Panc1 (cell line): ENCODE data around the gene MRPL27. TPM values are rescaled to one million over a fixed set of nuclear protein-coding genes. Genes with fewer than 3 reads are reported as not detected.

Experiments used
- ATAC-seq: fragments of 200-7000 bp; cut with Tn5 transposase; 2 replicates; pipeline ENCODE4 v1.9.1; 2020; ENCODE audit warnings: mild to moderate bottlenecking, moderate library complexity
- BruUV-seq: library from RNA; stranded (reverse); fragments of 400-500 nt; replicated peaks from 2 replicates; lab custom pipeline; 2021; lab: Mats Ljungman, UMichigan
- CTCF ChIA-PET: fragments of 300-600 bp; sonication (Branson Sonifier 250); formaldehyde crosslinking; loops from one replicate; lab custom pipeline; 2022; ENCODE audit warnings: antibody characterized with exemption; lab: Charles Lee
- POLR2A ChIA-PET: fragments of 300-600 bp; sonication (Branson Sonifier 250); formaldehyde crosslinking; loops from one replicate; lab custom pipeline; 2022; ENCODE audit warnings: antibody characterized with exemption; lab: Charles Lee
- DNase-seq: peaks from one replicate; pipeline ENCODE4 v3.0.0-alpha.2; 2010; ENCODE audit warnings: low read depth, low spot score
- H3K27ac ChIP-seq: 2 replicates; pipeline ENCODE4 v1.5.1; 2011; ENCODE audit warnings: mild to moderate bottlenecking, low read length, inconsistent platforms
- H3K27me3 ChIP-seq: fragments of 200-500 bp; sonication (Bioruptor generic); 2 replicates; pipeline ENCODE4 v1.6.0; 2014; ENCODE audit warnings: low read length, inconsistent platforms; ENCODE audit not compliant: control insufficient read depth, insufficient read depth
- H3K36me3 ChIP-seq: fragments of 200-500 bp; sonication (Bioruptor generic); 2 replicates; pipeline ENCODE4 v1.5.1; 2014; ENCODE audit warnings: inconsistent platforms, mild to moderate bottlenecking, low read length, moderate library complexity; ENCODE audit not compliant: control insufficient read depth, insufficient read depth
- H3K4me1 ChIP-seq: 2 replicates; pipeline ENCODE4 v1.5.1; 2011; ENCODE audit warnings: inconsistent platforms, mild to moderate bottlenecking, low read length, moderate library complexity; ENCODE audit not compliant: control insufficient read depth, insufficient read depth
- H3K4me3 ChIP-seq, 2 experiments: 2 replicates each; pipeline ENCODE4 v1.5.1; 2011 to 2012; ENCODE audit warnings: low read depth in 2 of 2, low read length in 2 of 2, mild to moderate bottlenecking in 2 of 2, inconsistent platforms in 1 of 2, moderate library complexity in 1 of 2
- H3K9me3 ChIP-seq: fragments of 200-500 bp; sonication (Bioruptor generic); 2 replicates; pipeline ENCODE4 v1.5.1; 2014; ENCODE audit warnings: low read depth, mild to moderate bottlenecking, inconsistent platforms, low read length, moderate library complexity; ENCODE audit not compliant: control insufficient read depth, insufficient read depth
- CTCF ChIP-seq: fragments of 450-650 bp; IDR thresholded peaks from 2 replicates; pipeline ENCODE4 v1.5.1; 2017; ENCODE audit warnings: mild to moderate bottlenecking
- POLR2AphosphoS5 ChIP-seq: IDR thresholded peaks from 2 replicates; pipeline ENCODE4 v1.6.1; 2012; ENCODE audit warnings: mild to moderate bottlenecking, low read depth, low read length, moderate library complexity
- REST ChIP-seq, 2 experiments: IDR thresholded peaks; 2 replicates each; pipeline ENCODE4 v1.6.1; 2011 to 2012; ENCODE audit warnings: low read depth in 2 of 2, control low read depth in 1 of 2, low read length in 1 of 2, mild to moderate bottlenecking in 1 of 2, moderate library complexity in 1 of 2; ENCODE audit not compliant: insufficient read depth in 1 of 2
- SIN3A ChIP-seq: IDR thresholded peaks from 2 replicates; pipeline ENCODE4 v1.6.1; 2012; ENCODE audit warnings: low read depth, mild to moderate bottlenecking, low read length, moderate library complexity, borderline replicate concordance; ENCODE audit not compliant: insufficient read depth
- TCF7L2 ChIP-seq: IDR thresholded peaks from 2 replicates; pipeline ENCODE4 v1.6.1; 2011; ENCODE audit warnings: mild to moderate bottlenecking, low read depth, low read length, inconsistent platforms
- in situ Hi-C: cut with HindIII; loops from 2 replicates; pipeline ENCODE4 v1.10.0; 2016; ENCODE audit warnings: low sequenced_read_pairs, low pct_unique_long_range_greater_than_20kb
- intact Hi-C: fragments of 100-400 bp; cut with micrococcal nuclease; formaldehyde crosslinking; loops from one replicate; pipeline ENCODE4 v1.10.0; 2022; ENCODE audit not compliant: unreplicated experiment
- total RNA-seq: library from RNA; stranded (reverse); gene quantifications from one replicate; pipeline ENCODE4 v1.2.1, GENCODE V29; 2021; ENCODE audit not compliant: unreplicated experiment

Gene MRPL27
- total RNA-seq, 1 experiment from 2014 or later: 136 TPM

- intact Hi-C loops (no loop called here), in situ Hi-C loops (no loop called here)
- ATAC-seq (no peak), DNase-seq (no peak)
- Histone ChIP-seq H3K36me3 (no peaks in the 10 kb centered on the region; the same call in 1 of the 2 replicates), H3K9me3 (no peaks in the 10 kb centered on the region), H3K27me3 (no peaks in the 10 kb centered on the region), H3K4me3 (no peak overlapping the region), H3K4me1 (peaks cover 8% of the 10 kb centered on the region), H3K27ac (no peak overlapping the region)
- CTCF ChIA-PET: no interaction called here
- POLR2A ChIA-PET: no interaction called here
- BruUV-seq: no TSS peak
- TF ChIP-seq REST (IDR thresholded peaks at IDR 0.05; ENCODE audit: insufficient read depth in 1 of 2, low read depth in 2 of 2, low read length in 1 of 2) (no peak), TCF7L2 (no peak), CTCF (no peak), SIN3A (no peak), POLR2AphosphoS5 (no peak)
These were observed 23.8 kb downstream of the MRPL27 start for GRCh38 chr17:50349243-50349600.

- Histone ChIP-seq H3K4me3 (no peak overlapping the region), H3K4me1 (peaks cover 8% of the 10 kb centered on the region), H3K27me3 (no peaks in the 10 kb centered on the region), H3K36me3 (no peaks in the 10 kb centered on the region; the same call in 1 of the 2 replicates), H3K27ac (no peak overlapping the region), H3K9me3 (no peaks in the 10 kb centered on the region)
- DNase-seq (no peak), ATAC-seq (no peak)
- POLR2A ChIA-PET: no interaction called here
- CTCF ChIA-PET: no interaction called here
- BruUV-seq: no TSS peak
- in situ Hi-C loops: no loop called here
- TF ChIP-seq SIN3A: no peak
- TF ChIP-seq TCF7L2: no peak
- TF ChIP-seq CTCF: no peak
- TF ChIP-seq REST (IDR thresholded peaks at IDR 0.05; ENCODE audit: insufficient read depth in 1 of 2, low read depth in 2 of 2, low read length in 1 of 2): no peak
- no peak for TF ChIP-seq POLR2AphosphoS5
- intact Hi-C loops: no loop called here
These were observed 24.3 kb downstream of the MRPL27 start for GRCh38 chr17:50348522-50349242.
